Suprapubic skin (tissue), 4 donors: ENCODE data around the gene SLC5A1. TPM values are rescaled to one million over a fixed set of nuclear protein-coding genes. Genes with fewer than 3 reads are reported as not detected.

Experiments
- DNase-seq, 2 donors: peaks; one replicate each; pipeline ENCODE4 v3.0.0-alpha.2; 2019; ENCODE audit warnings: low spot score in 2 of 2
- H3K27ac ChIP-seq: fragments of 200-600 bp; sonication (generic); one replicate; pipeline ENCODE4 v1.5.1; 2019
- H3K27me3 ChIP-seq: fragments of 200-600 bp; sonication (generic); one replicate; pipeline ENCODE4 v1.5.1; 2019
- H3K36me3 ChIP-seq: fragments of 200-600 bp; sonication (generic); one replicate; pipeline ENCODE4 v1.5.1; 2019
- H3K4me1 ChIP-seq: fragments of 200-600 bp; sonication (generic); one replicate; pipeline ENCODE4 v1.5.1; 2019
- H3K4me3 ChIP-seq: fragments of 200-600 bp; sonication (generic); one replicate; pipeline ENCODE4 v1.5.1; 2019; ENCODE audit warnings: mild to moderate bottlenecking
- H3K9me3 ChIP-seq: fragments of 200-600 bp; sonication (generic); one replicate; pipeline ENCODE4 v1.5.1; 2019
- CTCF ChIP-seq, 2 donors: fragments of 200-600 bp in 1 of 2; fragments of 450-650 bp in 1 of 2; sonication (generic) in 1 of 2; IDR thresholded peaks; one replicate each; pipeline ENCODE4 v1.5.1; 2016 to 2019; ENCODE audit warnings: antibody characterized with exemption in 2 of 2, mild to moderate bottlenecking in 1 of 2, moderate library complexity in 1 of 2
- EP300 ChIP-seq: sonication (generic); formaldehyde crosslinking; IDR thresholded peaks from one replicate; pipeline ENCODE4 v1.6.1; 2017; ENCODE audit warnings: antibody characterized with exemption
- POLR2A ChIP-seq, 2 donors: fragments of 450-650 bp; IDR thresholded peaks; one replicate each; pipeline ENCODE4 v1.6.1; 2017; ENCODE audit warnings: antibody characterized with exemption in 2 of 2, mild to moderate bottlenecking in 2 of 2, moderate library complexity in 2 of 2
- POLR2AphosphoS5 ChIP-seq, 3 donors: sonication (generic); formaldehyde crosslinking; IDR thresholded peaks; one replicate each; pipeline ENCODE4 v1.6.1; 2017; ENCODE audit warnings: antibody characterized with exemption in 3 of 3
- WGBS: methylation state at CpG from one replicate; pipeline ENCODE4 v1.1.5; 2018; 5-methylcytosine and 5-hydroxymethylcytosine counted together
- total RNA-seq, 4 donors: library from RNA; depleted of rRNA; stranded (reverse); fragments of >200 nt; gene quantifications; one replicate each; pipeline ENCODE4 v1.1.0, GENCODE V29; 2016

The SLC5A1 gene
- total RNA-seq, 4 donors from 2014 or later = 11.1 to 31.3 (median 22.3) TPM

- Histone ChIP-seq H3K27me3 (peaks cover 11% of the 10 kb centered on the region), H3K9me3 (no peaks in the 10 kb centered on the region), H3K27ac (no peak overlapping the region), H3K4me1 (no peaks in the 10 kb centered on the region), H3K36me3 (no peaks in the 10 kb centered on the region), H3K4me3 (no peak overlapping the region)
- TF ChIP-seq POLR2A (IDR thresholded peaks at IDR 0.05) = no peak
- no peak for TF ChIP-seq CTCF (IDR thresholded peaks at IDR 0.05)
- no peak for TF ChIP-seq EP300
- no peak for TF ChIP-seq POLR2AphosphoS5 (IDR thresholded peaks at IDR 0.05)
- WGBS = 17% methylated on average over 1 of the region's 1 CpG
- no peak for DNase-seq
Observed at GRCh38 chr22:32106930-32107329, 63.9 kb downstream of the SLC5A1 start.

- Histone ChIP-seq H3K4me3 (no peak overlapping the region), H3K4me1 (no peaks in the 10 kb centered on the region), H3K9me3 (no peaks in the 10 kb centered on the region), H3K36me3 (no peaks in the 10 kb centered on the region), H3K27me3 (peaks cover 16% of the 10 kb centered on the region), H3K27ac (no peak overlapping the region)
- TF ChIP-seq POLR2AphosphoS5 (IDR thresholded peaks at IDR 0.05) (no peak), POLR2A (IDR thresholded peaks at IDR 0.05) (no peak), EP300 (no peak), CTCF (IDR thresholded peaks at IDR 0.05) (no peak)
- WGBS = 78% methylated on average over 2 of the region's 2 CpGs
- DNase-seq = no peak
Observed at GRCh38 chr22:32112380-32112779, 69.3 kb downstream of the SLC5A1 start.

GRCh38 chr22:32119568-32120235 lies 76.6 kb downstream of the SLC5A1 start:
- 80% methylated on average over 7 of the region's 15 CpGs for WGBS
- TF ChIP-seq POLR2AphosphoS5 (IDR thresholded peaks at IDR 0.05) (no peak), POLR2A (IDR thresholded peaks at IDR 0.05) (no peak), CTCF (IDR thresholded peaks at IDR 0.05) (no peak), EP300 (no peak)
- H3K36me3 ChIP-seq = no peaks in the 10 kb centered on the region
- no peak overlapping the region for H3K4me3 ChIP-seq
- H3K4me1 ChIP-seq = no peaks in the 10 kb centered on the region
- H3K9me3 ChIP-seq = no peaks in the 10 kb centered on the region
- DNase-seq = no peak
- H3K27ac ChIP-seq = no peak overlapping the region
- H3K27me3 ChIP-seq = no peaks in the 10 kb centered on the region

- Histone ChIP-seq H3K27me3 (no peaks in the 10 kb centered on the region), H3K9me3 (no peaks in the 10 kb centered on the region), H3K4me3 (no peak overlapping the region), H3K36me3 (no peaks in the 10 kb centered on the region), H3K27ac (no peak overlapping the region), H3K4me1 (no peaks in the 10 kb centered on the region)
- 94% methylated on average over 17 of the region's 20 CpGs for WGBS
- TF ChIP-seq EP300 (no peak), CTCF (IDR thresholded peaks at IDR 0.05) (no peak), POLR2A (IDR thresholded peaks at IDR 0.05) (no peak), POLR2AphosphoS5 (IDR thresholded peaks at IDR 0.05) (no peak)
- DNase-seq = no peak
Observed at GRCh38 chr22:32120603-32121002, 77.5 kb downstream of the SLC5A1 start.

GRCh38 chr22:32122899-32123298 lies 79.8 kb downstream of the SLC5A1 start:
- H3K36me3 ChIP-seq = no peaks in the 10 kb centered on the region
- H3K9me3 ChIP-seq = no peaks in the 10 kb centered on the region
- no peak overlapping the region for H3K4me3 ChIP-seq
- no peak overlapping the region for H3K27ac ChIP-seq
- H3K4me1 ChIP-seq = no peaks in the 10 kb centered on the region
- WGBS = no CpG with 5 or more reads among the region's 15 CpGs
- no peaks in the 10 kb centered on the region for H3K27me3 ChIP-seq
- no peak for DNase-seq
- no peak for TF ChIP-seq POLR2AphosphoS5 (IDR thresholded peaks at IDR 0.05)
- TF ChIP-seq POLR2A (IDR thresholded peaks at IDR 0.05) = no peak
- no peak for TF ChIP-seq EP300
- no peak for TF ChIP-seq CTCF (IDR thresholded peaks at IDR 0.05)
